GM10266 (cell line): Measurements from ENCODE around the gene HTR3E.

Experiments
- DNase-seq: peaks from one replicate; pipeline ENCODE4 v3.0.0; 2012; ENCODE audit errors: extremely low spot score
- CTCF ChIP-seq: IDR thresholded peaks from 2 replicates; pipeline ENCODE4 v1.5.1; 2012; ENCODE audit warnings: mild to moderate bottlenecking, low read depth; ENCODE audit not compliant: control insufficient read depth, insufficient read depth; ENCODE audit errors: missing control alignments

HTR3E gene

GRCh38 chr3:184081116-184081830 lies 15.6 kb upstream of the HTR3E start:
- DNase-seq: no peak
- no peak for TF ChIP-seq CTCF

GRCh38 chr3:184082034-184082433 lies 14.8 kb upstream of the HTR3E start:
- no peak for TF ChIP-seq CTCF

GRCh38 chr3:184082465-184082864 lies 14.4 kb upstream of the HTR3E start:
- no peak for TF ChIP-seq CTCF
- no peak for DNase-seq

More at GRCh38 chr3:184082034-184082433, 14.8 kb upstream of the HTR3E start:
- no peak for DNase-seq

- DNase-seq: no peak
These were observed 11.4 kb upstream of the HTR3E start for GRCh38 chr3:184085389-184085852.

GRCh38 chr3:184092199-184092598 lies 4.7 kb upstream of the HTR3E start:
- no peak for TF ChIP-seq CTCF

More at GRCh38 chr3:184085389-184085852, 11.4 kb upstream of the HTR3E start:
- TF ChIP-seq CTCF: no peak

GRCh38 chr3:184097556-184097955 lies 692 bp downstream of the HTR3E start:
- no peak for DNase-seq
- no peak for TF ChIP-seq CTCF

More at GRCh38 chr3:184092199-184092598, 4.7 kb upstream of the HTR3E start:
- no peak for DNase-seq
